MM.1S (cell line): ENCODE measurements around the gene MCU.
"Not testable (repeated sequence)": the region's sequence is repeated elsewhere in the genome, so short reads cannot be mapped to it uniquely, and the experiment has no call there.

Experiments
- DNase-seq: peaks from one replicate; pipeline ENCODE4 v3.0.0-alpha.2; 2015
- H2AFZ ChIP-seq: fragments of 300-600 bp; sonication (generic); 2 replicates; pipeline ENCODE4 v1.6.0; 2016; ENCODE audit warnings: antibody characterized with exemption, low read length
- H3F3A ChIP-seq: fragments of 300-600 bp; sonication (generic); 2 replicates; pipeline ENCODE4 v1.6.1; 2016; ENCODE audit warnings: mild to moderate bottlenecking, antibody characterized with exemption, low read length, moderate library complexity, mixed read lengths; ENCODE audit not compliant: insufficient read depth
- H3K27ac ChIP-seq: fragments of 300-600 bp; sonication (generic); 2 replicates; pipeline ENCODE4 v1.5.1; 2016; ENCODE audit warnings: mild to moderate bottlenecking, low read length
- H3K27me3 ChIP-seq: fragments of 300-600 bp; sonication (generic); replicated peaks from 2 replicates; pipeline ENCODE4 v1.6.0; 2016; ENCODE audit warnings: low read length; ENCODE audit not compliant: insufficient read depth
- H3K36me3 ChIP-seq: fragments of 300-600 bp; sonication (generic); replicated peaks from 2 replicates; pipeline ENCODE4 v1.6.1; 2016; ENCODE audit warnings: mild to moderate bottlenecking, low read length, mixed read lengths; ENCODE audit not compliant: insufficient read depth
- H3K4me1 ChIP-seq: fragments of 300-600 bp; sonication (generic); 2 replicates; pipeline ENCODE4 v1.6.1; 2016; ENCODE audit warnings: low read length, mixed read lengths
- H3K4me2 ChIP-seq: fragments of 300-600 bp; sonication (generic); 2 replicates; pipeline ENCODE4 v1.6.0; 2016; ENCODE audit warnings: low read depth, low read length
- H3K4me3 ChIP-seq: fragments of 300-600 bp; sonication (generic); 2 replicates; pipeline ENCODE4 v1.5.1; 2016; ENCODE audit warnings: low read length, mixed read lengths
- H3K79me2 ChIP-seq: fragments of 300-600 bp; sonication (generic); 2 replicates; pipeline ENCODE4 v1.6.1; 2016; ENCODE audit warnings: mixed run types, low read length, mixed read lengths
- H3K9ac ChIP-seq: fragments of 300-600 bp; sonication (generic); 2 replicates; pipeline ENCODE4 v1.6.1; 2016; ENCODE audit warnings: low read length, mixed read lengths
- H3K9me2 ChIP-seq: fragments of 300-600 bp; sonication (generic); replicated peaks from 2 replicates; pipeline ENCODE4 v1.6.1; 2016; ENCODE audit warnings: mild to moderate bottlenecking, low read length, mixed read lengths; ENCODE audit not compliant: insufficient read depth
- H3K9me3 ChIP-seq: fragments of 300-600 bp; sonication (generic); replicated peaks from 2 replicates; pipeline ENCODE4 v1.6.1; 2016; ENCODE audit warnings: mild to moderate bottlenecking, low read length, mixed read lengths; ENCODE audit not compliant: insufficient read depth
- H4K20me1 ChIP-seq: fragments of 300-600 bp; sonication (generic); 2 replicates; pipeline ENCODE4 v1.6.1; 2016; ENCODE audit warnings: mild to moderate bottlenecking, low read length, moderate library complexity, mixed read lengths; ENCODE audit not compliant: insufficient read depth
- CTCF ChIP-seq: fragments of 300-600 bp; sonication (generic); IDR thresholded peaks from 2 replicates; pipeline ENCODE4 v1.5.1; 2016; ENCODE audit warnings: antibody characterized with exemption, low read length, mixed read lengths
- EZH2 ChIP-seq: fragments of 300-600 bp; sonication (generic); optimal IDR thresholded peaks from 2 replicates; pipeline ENCODE3; 2017; ENCODE audit warnings: low read depth, mild to moderate bottlenecking, antibody characterized with exemption, low read length, mixed read lengths
- EZH2phosphoT487 ChIP-seq: fragments of 300-600 bp; sonication (generic); IDR thresholded peaks from 2 replicates; pipeline ENCODE4 v1.6.1; 2018; ENCODE audit warnings: antibody characterized with exemption, low read length

Gene MCU

GRCh38 chr10:72694476-72695369, 2.8 kb downstream of the MCU start:
- Histone ChIP-seq H3K27me3 (no peaks in the 10 kb centered on the region), H3K36me3 (no peaks in the 10 kb centered on the region), H3K9me3 (no peaks in the 10 kb centered on the region), H3K4me3 (no peak overlapping the region), H4K20me1 (no peaks in the 10 kb centered on the region), H3K79me2 (peaks cover 57% of the 10 kb centered on the region), H3K9me2 (no peaks in the 10 kb centered on the region), H3K9ac (no peak overlapping the region), H3F3A (0 out of 2 replicates have a peak, but pooled peaks cover 3% of the 10 kb centered on the region), H2AFZ (no peak overlapping the region), H3K4me1 (peaks cover 18% of the 10 kb centered on the region), H3K27ac (no peak overlapping the region), H3K4me2 (no peak overlapping the region)
- TF ChIP-seq EZH2 = no peak
- peak; percentile 34 for TF ChIP-seq CTCF
- DNase-seq = peak; percentile 18

- Histone ChIP-seq H3K4me3 (no peak overlapping the region), H3K27ac (no peak overlapping the region), H3K9ac (no peak overlapping the region), H2AFZ (no peak overlapping the region), H3K27me3 (no peaks in the 10 kb centered on the region), H3K79me2 (peaks cover 57% of the 10 kb centered on the region), H3K4me1 (peaks cover 18% of the 10 kb centered on the region), H3K9me2 (no peaks in the 10 kb centered on the region), H4K20me1 (no peaks in the 10 kb centered on the region), H3K4me2 (no peak overlapping the region), H3K36me3 (no peaks in the 10 kb centered on the region), H3F3A (0 out of 2 replicates have a peak, but pooled peaks cover 3% of the 10 kb centered on the region), H3K9me3 (no peaks in the 10 kb centered on the region)
- no peak for DNase-seq
- TF ChIP-seq EZH2phosphoT487 (no peak), CTCF (no peak), EZH2 (no peak)
Measured at GRCh38 chr10:72695496-72695895, 3.6 kb downstream of the MCU start.

- no peaks in the 10 kb centered on the region for H4K20me1 ChIP-seq
- H3K4me2 ChIP-seq = no peak overlapping the region
- no peak overlapping the region for H3K4me3 ChIP-seq
- no peak overlapping the region for H2AFZ ChIP-seq
- 0 out of 2 replicates have a peak, but pooled peaks cover 3% of the 10 kb centered on the region for H3F3A ChIP-seq
- peaks cover 60% of the 10 kb centered on the region for H3K79me2 ChIP-seq
- H3K9ac ChIP-seq = no peak overlapping the region
- peaks cover 16% of the 10 kb centered on the region for H3K4me1 ChIP-seq
- no peaks in the 10 kb centered on the region for H3K9me2 ChIP-seq
- no peak for DNase-seq
- no peaks in the 10 kb centered on the region for H3K36me3 ChIP-seq
- H3K27me3 ChIP-seq = no peaks in the 10 kb centered on the region
- H3K9me3 ChIP-seq = no peaks in the 10 kb centered on the region
- no peak for TF ChIP-seq CTCF
- no peak for TF ChIP-seq EZH2phosphoT487
- TF ChIP-seq EZH2 = no peak
- no peak overlapping the region for H3K27ac ChIP-seq
Measured at GRCh38 chr10:72697716-72698115, 5.8 kb downstream of the MCU start.

GRCh38 chr10:72702465-72702864, 10.5 kb downstream of the MCU start:
- H3K4me2 ChIP-seq, H3K27ac ChIP-seq, H3K36me3 ChIP-seq, H2AFZ ChIP-seq, H3F3A ChIP-seq, DNase-seq, H3K27me3 ChIP-seq, H4K20me1 ChIP-seq, H3K9ac ChIP-seq, H3K9me3 ChIP-seq, H3K4me3 ChIP-seq, H3K9me2 ChIP-seq, H3K4me1 ChIP-seq: not testable (repeated sequence)
- H3K79me2 ChIP-seq = peaks cover 29% of the 10 kb centered on the region
